ENCODE results near the gene ANKS6.

Gene ANKS6

GRCh38 chr9:98738741-98739140, 57.6 kb downstream of the ANKS6 start:
- DNase-seq (ENCODE audit: low read depth, low spot score), result no peak

GRCh38 chr9:98736226-98736625, 60.1 kb downstream of the ANKS6 start:
- no peak for DNase-seq (ENCODE audit: low read depth, low spot score)

- no peak for DNase-seq (ENCODE audit: low read depth, low spot score)
These were observed 63.6 kb downstream of the ANKS6 start for GRCh38 chr9:98732801-98733200.

- DNase-seq (ENCODE audit: low read depth, low spot score), result no peak
These were observed 64.3 kb downstream of the ANKS6 start for GRCh38 chr9:98732091-98732490.

GRCh38 chr9:98730871-98731270, 65.5 kb downstream of the ANKS6 start:
- DNase-seq (ENCODE audit: low read depth, low spot score), result no peak

- no peak for DNase-seq (ENCODE audit: low read depth, low spot score)
These were observed 67.9 kb downstream of the ANKS6 start for GRCh38 chr9:98728500-98728899.

GRCh38 chr9:98727428-98727827, 68.9 kb downstream of the ANKS6 start:
- no peak for DNase-seq (ENCODE audit: low read depth, low spot score)

- no peak for DNase-seq (ENCODE audit: low read depth, low spot score)
These were observed 69.6 kb downstream of the ANKS6 start for GRCh38 chr9:98726735-98727134.

GRCh38 chr9:98724810-98725530, 71.4 kb downstream of the ANKS6 start:
- no peak for DNase-seq (ENCODE audit: low read depth, low spot score)

- DNase-seq (ENCODE audit: low read depth, low spot score), result no peak
These were observed 74.7 kb downstream of the ANKS6 start for GRCh38 chr9:98721643-98722042.

- DNase-seq (ENCODE audit: low read depth, low spot score), result no peak
These were observed 76.0 kb downstream of the ANKS6 start for GRCh38 chr9:98720402-98720801.

GRCh38 chr9:98719055-98719454, 77.3 kb downstream of the ANKS6 start:
- no peak for DNase-seq (ENCODE audit: low read depth, low spot score)

GRCh38 chr9:98714833-98715232, 81.5 kb downstream of the ANKS6 start:
- DNase-seq (ENCODE audit: low read depth, low spot score), result no peak

- DNase-seq (ENCODE audit: low read depth, low spot score), result no peak
These were observed 83.4 kb downstream of the ANKS6 start for GRCh38 chr9:98712987-98713386.

GRCh38 chr9:98709968-98710965, 86.1 kb downstream of the ANKS6 start:
- no peak for DNase-seq (ENCODE audit: low read depth, low spot score)

- DNase-seq (ENCODE audit: low read depth, low spot score), result no peak
These were observed 87.1 kb downstream of the ANKS6 start, which contains the start of gene GABBR2 for GRCh38 chr9:98708933-98709911. Gene GABBR2, minus strand, starts transcription at chr9:98708935. Its CDS starts 198 bp downstream, at chr9:98708737.

GRCh38 chr9:98708103-98708932, 88.0 kb downstream of the ANKS6 start:
- no peak for DNase-seq (ENCODE audit: low read depth, low spot score)

GRCh38 chr9:98707166-98708102, 88.9 kb downstream of the ANKS6 start:
- no peak for DNase-seq (ENCODE audit: low read depth, low spot score)

GRCh38 chr9:98706651-98707165, 89.6 kb downstream of the ANKS6 start:
- no peak for DNase-seq (ENCODE audit: low read depth, low spot score)
